ENCODE measurements around the gene TUBGCP5. TPM values are rescaled to one million over a fixed set of nuclear protein-coding genes. Genes with fewer than 3 reads are reported as not detected.

TUBGCP5 gene
- total RNA-seq, 1 experiment from 2014 or later = 23.3 TPM

- TF ChIP-seq SIN3A (IDR thresholded peaks at IDR 0.05; ENCODE audit: borderline replicate concordance, insufficient read depth, low read depth, low read length) (no peak), REST (IDR thresholded peaks at IDR 0.05; ENCODE audit: insufficient read depth in 1 of 2, low read depth in 2 of 2, low read length in 1 of 2) (no peak)
- no peaks in the 10 kb centered on the region for H3K27me3 ChIP-seq (ENCODE audit: control insufficient read depth, insufficient read depth, low read length)
- intact Hi-C loops (cut with micrococcal nuclease; ENCODE audit: unreplicated experiment) (no loop called here), in situ Hi-C loops (cut with HindIII; ENCODE audit: low pct_unique_long_range_greater_than_20kb, low sequenced_read_pairs) (no loop called here)
- peak overlapping the region; percentile 77 to 100 for H3K4me3 ChIP-seq (ENCODE audit: low read depth in 2 of 2, low read length in 2 of 2)
- CTCF ChIA-PET = no interaction called here
- H3K27ac ChIP-seq (ENCODE audit: low read length) = peak overlapping the region; percentile 77; the same call in 1 of the 2 replicates
- no peak for DNase-seq (ENCODE audit: low read depth, low spot score)
- H3K36me3 ChIP-seq (ENCODE audit: control insufficient read depth, insufficient read depth, low read length) = no peaks in the 10 kb centered on the region
- BruUV-seq (replicated peaks) = no TSS peak
- POLR2A ChIA-PET = no interaction called here
- no peaks in the 10 kb centered on the region for H3K9me3 ChIP-seq (ENCODE audit: control insufficient read depth, insufficient read depth, low read depth, low read length)
- peak; percentile 56 for ATAC-seq
- H3K4me1 ChIP-seq (ENCODE audit: control insufficient read depth, insufficient read depth, low read length) = 0 out of 2 replicates have a peak, but pooled peaks cover 6% of the 10 kb centered on the region
These were observed 60.6 kb downstream of the TUBGCP5 start for GRCh38 chr15:22978691-22979237.

- intact Hi-C loops (cut with micrococcal nuclease; ENCODE audit: unreplicated experiment) (no loop called here), in situ Hi-C loops (cut with HindIII; ENCODE audit: low pct_unique_long_range_greater_than_20kb, low sequenced_read_pairs) (no loop called here)
- TF ChIP-seq REST (IDR thresholded peaks at IDR 0.05; ENCODE audit: insufficient read depth in 1 of 2, low read depth in 2 of 2, low read length in 1 of 2) (no peak), CTCF (IDR thresholded peaks at IDR 0.05) (no peak), POLR2AphosphoS5 (IDR thresholded peaks at IDR 0.05; ENCODE audit: low read depth, low read length) (no peak), SIN3A (IDR thresholded peaks at IDR 0.05; ENCODE audit: borderline replicate concordance, insufficient read depth, low read depth, low read length) (no peak), TCF7L2 (IDR thresholded peaks at IDR 0.05; ENCODE audit: low read depth, low read length) (no peak)
- Histone ChIP-seq H3K4me1 (ENCODE audit: control insufficient read depth, insufficient read depth, low read length) (0 out of 2 replicates have a peak, but pooled peaks cover 3% of the 10 kb centered on the region), H3K27ac (ENCODE audit: low read length) (no peak overlapping the region), H3K4me3 (ENCODE audit: low read depth in 2 of 2, low read length in 2 of 2) (no peak overlapping the region), H3K36me3 (ENCODE audit: control insufficient read depth, insufficient read depth, low read length) (no peaks in the 10 kb centered on the region), H3K9me3 (ENCODE audit: control insufficient read depth, insufficient read depth, low read depth, low read length) (peaks cover 4% of the 10 kb centered on the region; the same call in 1 of the 2 replicates), H3K27me3 (ENCODE audit: control insufficient read depth, insufficient read depth, low read length) (no peaks in the 10 kb centered on the region)
- ChIA-PET CTCF (interaction anchor here (0.7 kb wide), 1 partner anchor 61 kb away, joined by 9 read pairs; no protein-coding TSS in a partner anchor), POLR2A (no interaction called here)
- ATAC-seq (no peak), DNase-seq (ENCODE audit: low read depth, low spot score) (no peak)
- BruUV-seq (replicated peaks) = no TSS peak
These were observed 64.6 kb downstream of the TUBGCP5 start for GRCh38 chr15:22974745-22975144.

Measured in Panc1 (cell line).